Naive thymus-derived CD4-positive, alpha-beta T cell (primary cell): ENCODE results near the gene METTL21A. TPM values are rescaled to one million over a fixed set of nuclear protein-coding genes. Genes with fewer than 3 reads are reported as not detected.

ENCODE experiments used
- ATAC-seq: fragments of 150-1000 bp; cut with Tn5 transposase; 2 replicates; pipeline ENCODE4 v1.10.0; 2021; ENCODE audit warnings: mild to moderate bottlenecking, moderate library complexity
- CTCF ChIA-PET: fragments of 350-600 bp; sonication (Branson Sonifier 250); formaldehyde crosslinking; loops from one replicate; lab custom pipeline; 2021; ENCODE audit warnings: antibody characterized with exemption; lab: Charles Lee
- POLR2A ChIA-PET: fragments of 350-600 bp; sonication (Branson Sonifier 250); formaldehyde crosslinking; loops from one replicate; lab custom pipeline; 2021; ENCODE audit warnings: antibody characterized with exemption, inconsistent platforms; lab: Charles Lee
- DNase-seq, 9 donors: peaks; one replicate each; pipeline versions ENCODE4 v3.0.0 to v3.0.0-alpha.2; 2020 to 2022; ENCODE audit warnings: mixed read lengths in 1 of 9
- H3K27ac ChIP-seq: one replicate; pipeline ENCODE4 v1.7.0; 2013; ENCODE audit warnings: mild to moderate bottlenecking, low read depth, low read length, moderate library complexity
- H3K27me3 ChIP-seq, 2 donors: one replicate each; pipeline ENCODE4 v1.7.0; 2013; ENCODE audit warnings: low read length in 2 of 2, mild to moderate bottlenecking in 2 of 2, moderate library complexity in 2 of 2; ENCODE audit not compliant: control insufficient read depth in 2 of 2, insufficient read depth in 2 of 2
- H3K36me3 ChIP-seq, 3 experiments: 1 replicate in 2 of 3; 2 replicates in 1 of 3; pipeline ENCODE4 v1.7.0; 2013; ENCODE audit warnings: low read length in 3 of 3, mild to moderate bottlenecking in 3 of 3, moderate library complexity in 1 of 3; ENCODE audit not compliant: insufficient read depth in 3 of 3, control insufficient read depth in 2 of 3
- H3K4me1 ChIP-seq, 2 donors: one replicate each; pipeline ENCODE4 v1.7.0; 2013; ENCODE audit warnings: low read length in 2 of 2, mild to moderate bottlenecking in 2 of 2, moderate library complexity in 1 of 2; ENCODE audit not compliant: control insufficient read depth in 2 of 2, insufficient read depth in 2 of 2
- H3K4me3 ChIP-seq: 2 replicates; pipeline ENCODE4 v1.7.0; 2013; ENCODE audit warnings: mild to moderate bottlenecking, low read length
- H3K9me3 ChIP-seq, 3 experiments: 1 replicate in 2 of 3; 2 replicates in 1 of 3; pipeline ENCODE4 v1.7.0; 2013; ENCODE audit warnings: low read length in 3 of 3; ENCODE audit not compliant: control insufficient read depth in 2 of 3
- H3K27ac Mint-ChIP-seq, 9 donors: one replicate each; pipeline ENCODE4 v1.8.0; 2020 to 2022; ENCODE audit warnings: mixed read lengths in 9 of 9, mild to moderate bottlenecking in 8 of 9, moderate library complexity in 5 of 9, inconsistent platforms in 2 of 9
- H3K27me3 Mint-ChIP-seq, 5 donors: one replicate each; pipeline ENCODE4 v1.8.0; 2021 to 2022; ENCODE audit warnings: mixed read lengths in 5 of 5, mild to moderate bottlenecking in 1 of 5
- H3K36me3 Mint-ChIP-seq, 5 donors: one replicate each; pipeline ENCODE4 v1.8.0; 2020 to 2022; ENCODE audit warnings: mixed read lengths in 5 of 5, mild to moderate bottlenecking in 3 of 5, inconsistent platforms in 1 of 5
- H3K4me1 Mint-ChIP-seq, 7 donors: one replicate each; pipeline ENCODE4 v1.8.0; 2020 to 2022; ENCODE audit warnings: mixed read lengths in 7 of 7, mild to moderate bottlenecking in 3 of 7, inconsistent platforms in 1 of 7
- H3K4me3 Mint-ChIP-seq, 10 donors: one replicate each; pipeline ENCODE4 v1.8.0; 2020 to 2022; ENCODE audit warnings: mild to moderate bottlenecking in 10 of 10, mixed read lengths in 10 of 10, moderate library complexity in 6 of 10, inconsistent platforms in 2 of 10
- H3K9me3 Mint-ChIP-seq, 11 donors: one replicate each; pipeline ENCODE4 v1.8.0; 2020 to 2022; ENCODE audit warnings: mixed read lengths in 11 of 11, mild to moderate bottlenecking in 4 of 11, inconsistent platforms in 1 of 11, moderate library complexity in 1 of 11
- intact Hi-C, 2 donors: fragments of 100-400 bp; cut with micrococcal nuclease; formaldehyde crosslinking; loops; one replicate each; pipeline ENCODE4 v1.15.1; 2023
- polyA plus RNA-seq, 2 donors: library from polyadenylated mRNA; unstranded; fragments of 300-500 nt; fragmentation: Illumina TruSeq; gene quantifications; one replicate each; pipeline ENCODE4 v1.2.3, GENCODE V29; 2021
- total RNA-seq, 6 experiments: library from RNA in 5 of 6; stranded (reverse) in 5 of 6; gene quantifications; 1 replicate in 5 of 6; 2 replicates in 1 of 6; pipeline ENCODE4 v1.2.3 and lab custom pipeline; 2021 to 2026

The METTL21A gene
- total and polyA plus RNA-seq, 7 experiments from 2014 or later: 14.6 to 40.2 (median 19.8) TPM

- CTCF ChIA-PET: no interaction called here
Observed at GRCh38 chr2:207629553-207629952, 4.4 kb upstream of the METTL21A start.

DNA sequence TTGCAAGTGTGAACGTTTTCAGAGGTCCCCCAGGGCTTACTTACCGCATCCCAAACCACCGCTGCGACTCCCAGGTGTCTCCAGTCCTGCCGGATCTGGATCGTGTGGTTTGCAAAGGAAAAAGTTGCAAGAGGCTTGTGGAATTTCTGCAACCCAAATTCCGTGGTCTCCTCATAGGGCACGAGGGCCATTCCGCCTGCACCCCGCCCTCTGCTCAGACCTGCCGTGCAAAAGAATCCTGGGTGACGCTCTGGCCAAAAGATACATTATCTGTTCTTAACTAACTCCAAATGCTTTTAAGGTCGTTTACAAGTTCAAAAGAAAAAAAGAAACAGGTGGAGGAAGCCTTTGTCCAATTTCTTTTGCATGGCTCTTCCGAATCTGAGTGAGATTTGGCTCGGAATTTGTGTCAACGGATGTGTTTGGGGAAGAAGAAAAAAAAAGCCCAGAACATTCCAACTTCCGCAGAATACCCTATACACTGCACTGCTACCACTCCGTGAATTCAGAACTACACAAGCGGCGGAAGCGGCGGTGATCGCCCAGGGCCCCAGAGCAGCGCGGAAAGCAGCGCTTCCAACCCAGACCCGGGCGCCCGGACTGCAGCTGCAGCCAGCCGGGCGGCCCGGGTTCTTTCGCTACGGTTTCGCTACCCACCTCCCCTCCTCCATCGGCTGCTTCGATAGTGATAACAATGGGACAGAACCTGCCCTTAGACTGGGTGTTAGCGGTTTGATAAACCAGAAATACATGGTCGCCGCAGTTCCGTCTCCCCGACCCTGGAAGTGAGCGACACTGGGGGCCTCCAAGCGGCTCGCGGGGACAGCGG lies 795 bp downstream of the METTL21A start:
- peaks cover 0 to 22% (median 0%) of the 10 kb centered on the region in 3 experiments for H3K36me3 ChIP-seq
- ATAC-seq (peak; percentile 39), DNase-seq (peak in 8 of 9 donors; percentile 54 to 72 (median 70))
- Mint-ChIP-seq H3K27me3 (peaks cover 0 to 2% (median 0%) of the 10 kb centered on the region in 5 donors), H3K4me1 (peaks cover 36 to 61% (median 48%) of the 10 kb centered on the region in 7 donors), H3K36me3 (peaks cover 0 to 14% (median 10%) of the 10 kb centered on the region in 5 donors), H3K27ac (peak overlapping the region; percentile 84 to 96 (median 94)), H3K4me3 (peak overlapping the region; percentile 89 to 95 (median 93)), H3K9me3 (no peaks in the 10 kb centered on the region)
- H3K4me3 ChIP-seq: peak overlapping the region; percentile 92
- peaks cover 4 to 10% of the 10 kb centered on the region in 2 donors for H3K4me1 ChIP-seq
- no peaks in the 10 kb centered on the region for H3K9me3 ChIP-seq
- ChIA-PET POLR2A (interaction anchor here (0.7 to 4.3 kb wide), 15 partner anchors 11 to 1539 kb away, joined by 3 to 89 read pairs (median 5); partner anchors contain the start of genes CCNYL1, CREB1, FASTKD2 and INO80D), CTCF (interaction anchor here (0.6 to 1.7 kb wide), 7 partner anchors 9 to 101 kb away, joined by 3 to 6 read pairs (median 3); partner anchors contain the start of gene CCNYL1)
- peak overlapping the region; percentile 99 for H3K27ac ChIP-seq
- no peaks in the 10 kb centered on the region for H3K27me3 ChIP-seq
- intact Hi-C loops: loop anchor here (1.0 to 10.0 kb wide), 16 partner anchors 48 to 1539 kb away; partner anchors contain the start of genes CCNYL1 (in 2 of the 2), CREB1 (in 2 of the 2), FASTKD2 (in 2 of the 2) and FZD5 (in 2 of the 2)

More at GRCh38 chr2:207629553-207629952, 4.4 kb upstream of the METTL21A start:
- Histone ChIP-seq H3K36me3 (peaks cover 0 to 4% (median 0%) of the 10 kb centered on the region in 3 experiments), H3K27me3 (no peaks in the 10 kb centered on the region), H3K27ac (no peak overlapping the region), H3K4me3 (no peak overlapping the region), H3K9me3 (no peaks in the 10 kb centered on the region), H3K4me1 (no peaks in the 10 kb centered on the region)
- DNase-seq (no peak), ATAC-seq (no peak)
- peak overlapping the region in 5 of 9 donors; percentile 10 to 65 (median 39) for H3K27ac Mint-ChIP-seq
- H3K9me3 Mint-ChIP-seq: no peaks in the 10 kb centered on the region
- no peaks in the 10 kb centered on the region for H3K36me3 Mint-ChIP-seq
- intact Hi-C loops: loop anchor here in 1 of 2 donors (5.0 to 10.0 kb wide), 3 partner anchors 63 to 1355 kb away; partner anchors contain the start of gene ZDBF2
- H3K4me3 Mint-ChIP-seq: peak overlapping the region in 1 of 10 donors; percentile 74
- H3K4me1 Mint-ChIP-seq: peaks cover 8 to 14% (median 9%) of the 10 kb centered on the region in 7 donors
- POLR2A ChIA-PET: interaction anchor here (0.8 kb wide), 1 partner anchor 1991 kb away, joined by 3 read pairs; no protein-coding TSS in a partner anchor
- H3K27me3 Mint-ChIP-seq: peaks cover 0 to 2% (median 0%) of the 10 kb centered on the region in 5 donors

- H3K27ac Mint-ChIP-seq: peak overlapping the region; percentile 0 to 71 (median 39)
- intact Hi-C loops: loop anchor here in 1 of 2 donors (10.0 kb wide), 1 partner anchor 1347 kb away; the partner anchor contains the start of gene ZDBF2
- CTCF ChIA-PET: no interaction called here
- no peaks in the 10 kb centered on the region for H3K27me3 ChIP-seq
- peaks cover 0 to 43% (median 7%) of the 10 kb centered on the region in 3 experiments for H3K36me3 ChIP-seq
- peaks cover 4 to 12% of the 10 kb centered on the region in 2 donors for H3K4me1 ChIP-seq
- H3K36me3 Mint-ChIP-seq: peaks cover 11 to 23% (median 18%) of the 10 kb centered on the region in 5 donors
- peak overlapping the region in 4 of 10 donors; percentile 1 to 41 (median 26) for H3K4me3 Mint-ChIP-seq
- H3K9me3 ChIP-seq: no peaks in the 10 kb centered on the region
- POLR2A ChIA-PET: interaction anchor here (0.9 to 1.5 kb wide), 2 partner anchors 88 to 96 kb away, joined by 4 to 5 read pairs; no protein-coding TSS in a partner anchor
- no peaks in the 10 kb centered on the region for H3K9me3 Mint-ChIP-seq
- peak overlapping the region; percentile 39 for H3K27ac ChIP-seq
- no peak for ATAC-seq
- H3K4me1 Mint-ChIP-seq: peaks cover 29 to 68% (median 57%) of the 10 kb centered on the region in 7 donors
- peak in 1 of 9 donors; percentile 12 for DNase-seq
- H3K4me3 ChIP-seq: no peak overlapping the region
- no peaks in the 10 kb centered on the region for H3K27me3 Mint-ChIP-seq
Observed at GRCh38 chr2:207621501-207622039, 3.6 kb downstream of the METTL21A start.

- intact Hi-C loops: loop anchor here in 1 of 2 donors (10.0 kb wide), 1 partner anchor 1345 kb away; the partner anchor contains the start of gene ZDBF2
- H3K27me3 ChIP-seq: no peaks in the 10 kb centered on the region
- peaks cover 11 to 32% (median 20%) of the 10 kb centered on the region in 5 donors for H3K36me3 Mint-ChIP-seq
- peaks cover 4 to 12% of the 10 kb centered on the region in 2 donors for H3K4me1 ChIP-seq
- H3K27ac Mint-ChIP-seq: peak overlapping the region; percentile 32 to 85 (median 59)
- H3K4me3 Mint-ChIP-seq: peak overlapping the region; percentile 6 to 69 (median 50)
- DNase-seq (peak in 5 of 9 donors; percentile 16 to 31 (median 27)), ATAC-seq (peak; percentile 72)
- ChIA-PET CTCF (no interaction called here), POLR2A (interaction anchor here (0.6 to 1.5 kb wide), 3 partner anchors 41 to 106 kb away, joined by 3 to 7 read pairs (median 4); no protein-coding TSS in a partner anchor)
- no peaks in the 10 kb centered on the region for H3K9me3 ChIP-seq
- H3K27ac ChIP-seq: peak overlapping the region; percentile 53
- H3K4me3 ChIP-seq: no peak overlapping the region
- no peaks in the 10 kb centered on the region for H3K9me3 Mint-ChIP-seq
- no peaks in the 10 kb centered on the region for H3K27me3 Mint-ChIP-seq
- H3K36me3 ChIP-seq: peaks cover 0 to 54% (median 7%) of the 10 kb centered on the region in 3 experiments
- peaks cover 33 to 67% (median 57%) of the 10 kb centered on the region in 7 donors for H3K4me1 Mint-ChIP-seq
Observed at GRCh38 chr2:207619764-207620203, 5.4 kb downstream of the METTL21A start.

- Mint-ChIP-seq H3K4me1 (peaks cover 18 to 51% (median 42%) of the 10 kb centered on the region in 7 donors), H3K9me3 (no peaks in the 10 kb centered on the region), H3K36me3 (peaks cover 11 to 48% (median 22%) of the 10 kb centered on the region in 5 donors), H3K27ac (peak overlapping the region in 5 of 9 donors; percentile 2 to 43 (median 30)), H3K4me3 (peak overlapping the region in 1 of 10 donors; percentile 3), H3K27me3 (no peaks in the 10 kb centered on the region)
- Histone ChIP-seq H3K27me3 (no peaks in the 10 kb centered on the region), H3K9me3 (no peaks in the 10 kb centered on the region), H3K4me3 (no peak overlapping the region), H3K27ac (no peak overlapping the region), H3K4me1 (peaks cover 0 to 8% of the 10 kb centered on the region in 2 donors), H3K36me3 (peaks cover 0 to 51% (median 7%) of the 10 kb centered on the region in 3 experiments)
- intact Hi-C loops: no loop called here
- DNase-seq (no peak), ATAC-seq (no peak)
- CTCF ChIA-PET: no interaction called here
- POLR2A ChIA-PET: interaction anchor here (0.6 kb wide), 1 partner anchor 76 kb away, joined by 3 read pairs; no protein-coding TSS in a partner anchor
Observed at GRCh38 chr2:207617011-207617671, 8.1 kb downstream of the METTL21A start.
